ENCODE results near the gene ASXL3.

Gene ASXL3

GRCh38 chr18:33757037-33757436 is 179.0 kb downstream of the ASXL3 start:
- Histone ChIP-seq H3K4me3 (ENCODE audit: low read depth in 1 of 5, low read length in 5 of 5) (no peak overlapping the region), H3K9me3 (ENCODE audit: control insufficient read depth in 5 of 5, low read length in 5 of 5) (no peaks in the 10 kb centered on the region), H3K4me1 (ENCODE audit: control insufficient read depth in 5 of 5, insufficient read depth in 5 of 5, low read length in 5 of 5) (no peaks in the 10 kb centered on the region), H3K9ac (ENCODE audit: low read length in 5 of 5) (no peak overlapping the region), H3K27ac (ENCODE audit: low read depth, low read length) (no peak overlapping the region), H3K36me3 (ENCODE audit: control insufficient read depth in 5 of 5, insufficient read depth in 5 of 5, low read length in 5 of 5) (no peaks in the 10 kb centered on the region), H3K27me3 (ENCODE audit: control insufficient read depth in 5 of 5, insufficient read depth in 4 of 5, low read length in 5 of 5) (no peaks in the 10 kb centered on the region)

- Histone ChIP-seq H3K27me3 (ENCODE audit: control insufficient read depth in 5 of 5, insufficient read depth in 4 of 5, low read length in 5 of 5) (no peaks in the 10 kb centered on the region), H3K36me3 (ENCODE audit: control insufficient read depth in 5 of 5, insufficient read depth in 5 of 5, low read length in 5 of 5) (no peaks in the 10 kb centered on the region), H3K4me1 (ENCODE audit: control insufficient read depth in 5 of 5, insufficient read depth in 5 of 5, low read length in 5 of 5) (no peaks in the 10 kb centered on the region), H3K4me3 (ENCODE audit: low read depth in 1 of 5, low read length in 5 of 5) (no peak overlapping the region), H3K9me3 (ENCODE audit: control insufficient read depth in 5 of 5, low read length in 5 of 5) (no peaks in the 10 kb centered on the region), H3K27ac (ENCODE audit: low read depth, low read length) (no peak overlapping the region), H3K9ac (ENCODE audit: low read length in 5 of 5) (no peak overlapping the region)
Measured at GRCh38 chr18:33761363-33761762, 183.3 kb downstream of the ASXL3 start.

GRCh38 chr18:33781429-33781828 is 203.4 kb downstream of the ASXL3 start:
- Histone ChIP-seq H3K27me3 (ENCODE audit: control insufficient read depth in 5 of 5, insufficient read depth in 4 of 5, low read length in 5 of 5) (no peaks in the 10 kb centered on the region), H3K9me3 (ENCODE audit: control insufficient read depth in 5 of 5, low read length in 5 of 5) (no peaks in the 10 kb centered on the region), H3K27ac (ENCODE audit: low read depth, low read length) (no peak overlapping the region), H3K4me1 (ENCODE audit: control insufficient read depth in 5 of 5, insufficient read depth in 5 of 5, low read length in 5 of 5) (peaks cover 0 to 3% (median 0%) of the 10 kb centered on the region in 5 donors), H3K4me3 (ENCODE audit: low read depth in 1 of 5, low read length in 5 of 5) (no peak overlapping the region), H3K36me3 (ENCODE audit: control insufficient read depth in 5 of 5, insufficient read depth in 5 of 5, low read length in 5 of 5) (no peaks in the 10 kb centered on the region), H3K9ac (ENCODE audit: low read length in 5 of 5) (no peak overlapping the region)

All from subcutaneous abdominal adipose tissue (tissue), 5 donors.